GM19452 (cell line): ENCODE measurements around the gene TNFRSF9.
"Not testable (repeated sequence)": the region's sequence is repeated elsewhere in the genome, so short reads cannot be mapped to it uniquely, and the experiment has no call there.

Experiments used
- ATAC-seq: cut with Tn5 transposase; IDR thresholded peaks from one replicate; pipeline ENCODE4 v1.9.1; 2021; ENCODE audit not compliant: unreplicated experiment

The TNFRSF9 gene

GRCh38 chr1:7961216-7962013 lies 20.8 kb upstream of the TNFRSF9 start, which contains the start of gene PARK7:
Gene PARK7 (plus strand): TSS chr1:7961711. CDS start chr1:7962786, 1,075 bp downstream.
- peak; percentile 97 for ATAC-seq

DNA sequence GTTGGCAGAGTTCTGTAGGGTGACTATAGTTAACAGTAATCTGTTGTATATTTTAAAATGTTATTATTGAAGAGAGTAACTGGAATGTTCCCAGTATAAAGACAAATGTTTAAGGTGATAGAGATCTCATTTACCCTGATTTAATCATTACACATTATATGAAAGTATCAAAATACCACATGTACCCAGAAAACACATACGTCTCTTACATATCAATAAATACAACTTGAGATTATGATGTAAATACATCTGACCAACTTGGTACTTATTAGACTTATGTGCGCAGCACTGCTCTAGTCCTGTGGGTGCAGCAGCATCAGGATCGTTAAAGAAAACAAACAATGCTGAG lies 20.2 kb upstream of the TNFRSF9 start:
- ATAC-seq, result peak; percentile 24

DNA sequence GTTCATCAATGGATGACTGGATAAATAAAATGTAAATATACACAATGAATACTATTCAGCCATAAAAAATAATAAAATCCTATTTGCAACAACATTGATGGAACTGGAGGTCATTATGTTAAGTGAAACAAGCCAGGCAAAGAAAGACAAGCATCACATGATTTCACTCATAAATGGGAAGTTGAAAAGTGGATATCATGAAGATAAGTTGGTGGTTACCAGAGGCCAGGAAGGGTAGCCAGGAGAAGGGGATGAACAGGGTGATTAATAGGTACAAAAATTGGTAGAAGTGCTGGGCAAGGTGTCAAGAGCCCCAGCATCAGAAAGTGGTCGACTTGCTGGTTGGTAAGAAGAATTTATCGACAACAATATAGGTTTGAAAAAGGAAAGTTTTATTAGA lies 19.5 kb upstream of the TNFRSF9 start:
- no peak for ATAC-seq

GRCh38 chr1:7956218-7957032 lies 15.8 kb upstream of the TNFRSF9 start:
- no peak for ATAC-seq

DNA sequence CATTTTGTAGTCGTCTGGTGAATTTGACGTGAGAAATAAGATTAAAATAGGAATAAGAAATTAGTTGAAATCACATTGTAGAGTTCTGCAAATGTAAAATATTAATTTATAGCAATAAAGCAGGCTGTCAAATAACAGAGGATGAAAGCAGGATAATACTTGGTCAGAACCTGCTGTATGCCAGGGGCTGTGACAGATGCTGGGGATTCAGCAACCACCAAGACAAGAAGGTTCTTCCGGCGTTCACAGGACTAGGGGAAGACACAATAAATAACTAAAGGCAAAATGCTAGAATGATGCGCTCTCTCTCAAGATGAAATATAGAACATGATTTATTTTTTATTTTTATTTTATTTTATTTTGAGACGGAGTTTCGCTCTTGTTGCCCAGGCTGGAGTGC lies 14.0 kb upstream of the TNFRSF9 start:
- no peak for ATAC-seq

DNA sequence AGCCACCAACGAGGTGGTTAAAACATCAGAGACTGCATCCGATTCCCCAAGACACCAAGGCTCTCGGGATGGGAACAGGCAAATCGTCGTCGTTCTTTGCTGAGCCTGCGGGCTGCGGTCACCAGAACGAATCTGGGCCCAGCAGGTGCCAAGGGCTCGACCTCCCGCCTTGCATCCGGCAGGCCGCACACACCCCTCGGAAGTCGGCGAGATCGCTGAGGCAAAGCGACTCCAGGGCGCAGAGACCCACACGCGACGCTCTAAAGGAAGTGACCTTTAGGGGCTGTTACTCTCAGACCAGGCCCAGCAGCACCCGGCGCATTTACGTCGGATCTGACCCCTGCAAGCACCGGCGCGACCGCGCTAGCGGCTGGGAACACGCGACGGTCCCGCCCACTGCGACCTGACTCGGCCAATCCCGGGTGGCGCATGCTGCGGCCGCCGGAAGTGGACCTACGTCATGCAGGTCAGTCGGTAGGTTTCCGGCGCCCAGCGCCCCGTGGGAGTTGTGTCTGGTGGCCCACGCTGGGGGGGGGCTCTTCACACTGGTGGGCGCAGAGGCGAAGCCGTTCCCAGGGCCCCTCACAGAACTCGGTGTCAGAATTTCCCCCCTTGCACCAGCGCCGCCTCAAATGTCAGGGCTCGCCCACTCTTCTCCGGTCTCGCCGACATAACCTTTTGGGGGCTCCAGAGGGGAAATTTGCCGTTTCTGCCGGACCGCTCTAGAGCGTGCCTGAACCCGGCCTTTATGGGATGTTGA lies 13.4 kb upstream of the TNFRSF9 start:
- peak; percentile 98 for ATAC-seq

GRCh38 chr1:7952791-7953190 lies 12.2 kb upstream of the TNFRSF9 start:
- ATAC-seq, result not testable (repeated sequence)

DNA sequence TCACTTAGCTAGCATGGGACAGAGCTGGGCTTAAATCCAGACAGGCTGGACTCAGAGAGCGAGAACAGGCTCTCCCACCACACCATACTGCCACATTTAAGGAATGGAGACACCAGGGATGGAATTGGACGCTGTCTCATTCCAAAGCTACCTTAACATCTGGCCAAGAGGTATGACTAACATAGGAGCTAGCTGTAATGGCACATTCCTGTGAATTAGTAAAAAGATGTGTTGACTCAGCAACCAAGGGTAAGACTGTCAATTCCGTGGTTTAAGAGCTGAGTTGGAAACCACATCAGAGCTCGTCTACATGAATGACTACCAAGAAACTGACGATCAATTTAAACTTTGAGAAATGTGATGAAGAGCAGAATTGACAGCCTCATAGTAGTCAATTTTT lies 8.3 kb upstream of the TNFRSF9 start:
- ATAC-seq, result no peak

DNA sequence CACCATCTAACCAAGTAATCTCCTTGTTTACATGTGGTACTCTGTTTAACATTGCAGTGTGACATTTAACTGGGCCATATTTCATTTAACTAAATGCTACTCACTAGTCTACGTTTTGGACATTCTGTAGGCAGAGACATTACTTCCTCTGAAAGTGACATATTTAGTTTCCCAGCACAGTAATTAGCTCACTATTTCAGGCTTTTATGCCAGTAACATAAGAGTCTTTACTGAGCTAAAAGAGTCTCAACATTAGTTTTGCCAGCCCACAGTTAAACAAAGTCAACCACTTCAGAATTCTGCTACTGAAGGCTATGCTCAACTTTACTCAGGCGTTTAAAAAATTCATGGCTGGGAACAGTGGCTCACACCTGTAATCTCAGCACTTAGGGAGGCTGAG lies 2.6 kb upstream of the TNFRSF9 start:
- no peak for ATAC-seq

GRCh38 chr1:7942214-7942921 lies 1.7 kb upstream of the TNFRSF9 start:
- ATAC-seq, result no peak

DNA sequence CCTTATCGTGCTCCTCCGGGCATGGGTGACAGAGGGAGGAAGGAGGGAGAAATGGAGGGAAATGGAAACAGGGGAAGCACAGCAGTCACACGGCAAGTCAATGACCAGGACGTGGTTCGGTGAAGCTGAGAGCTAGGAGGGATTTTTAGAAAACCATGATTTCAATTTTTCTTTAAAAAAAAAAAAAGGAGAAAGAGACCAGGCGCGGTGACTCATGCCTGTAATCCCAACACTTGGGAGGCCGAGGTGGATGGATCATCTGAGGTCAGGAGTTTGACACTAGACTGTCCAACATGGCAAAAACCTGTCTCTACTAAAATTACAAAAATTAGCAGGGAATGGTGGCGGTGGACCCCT lies 776 bp upstream of the TNFRSF9 start:
- no peak for ATAC-seq

GRCh38 chr1:7940034-7940433 lies 605 bp downstream of the TNFRSF9 start:
- ATAC-seq, result no peak

DNA sequence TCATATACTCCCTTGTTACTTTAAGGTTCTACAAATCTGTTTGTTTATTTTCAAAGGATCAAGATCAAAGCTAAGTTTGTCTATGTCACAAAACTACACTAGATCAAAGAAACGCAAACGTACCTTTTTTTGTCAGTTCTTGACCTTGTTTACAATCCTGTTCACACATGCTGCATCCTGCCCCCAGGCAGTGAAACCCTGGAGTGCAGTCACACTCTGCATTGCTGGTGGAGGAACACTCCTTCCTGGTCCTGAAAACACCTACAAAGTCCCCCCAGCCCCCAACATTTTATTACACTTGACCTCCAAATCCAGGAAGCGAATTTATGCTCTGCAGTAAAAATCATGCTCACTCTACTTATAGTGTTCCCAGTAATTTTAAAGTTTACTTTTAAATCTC lies 2.6 kb downstream of the TNFRSF9 start:
- ATAC-seq, result no peak

- ATAC-seq, result no peak
These were observed 8.0 kb downstream of the TNFRSF9 start for GRCh38 chr1:7932524-7933138.

DNA sequence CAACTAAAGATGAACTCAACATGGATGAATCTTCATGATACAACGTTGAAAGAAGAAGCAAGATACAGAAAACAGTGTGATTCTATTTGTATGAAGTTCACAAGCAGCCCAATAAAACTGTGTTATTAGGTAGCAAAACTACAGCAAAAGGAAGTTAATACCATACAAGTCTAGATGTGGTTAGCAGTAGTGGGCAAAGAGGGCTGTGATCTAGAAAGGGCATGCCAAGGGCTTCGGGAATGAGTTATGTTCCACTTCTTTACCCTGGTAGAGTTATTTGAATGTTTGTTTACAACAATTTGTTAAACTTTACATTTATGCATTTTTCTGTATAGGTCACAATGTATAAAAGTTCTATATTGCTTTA lies 9.2 kb downstream of the TNFRSF9 start:
- ATAC-seq, result no peak

DNA sequence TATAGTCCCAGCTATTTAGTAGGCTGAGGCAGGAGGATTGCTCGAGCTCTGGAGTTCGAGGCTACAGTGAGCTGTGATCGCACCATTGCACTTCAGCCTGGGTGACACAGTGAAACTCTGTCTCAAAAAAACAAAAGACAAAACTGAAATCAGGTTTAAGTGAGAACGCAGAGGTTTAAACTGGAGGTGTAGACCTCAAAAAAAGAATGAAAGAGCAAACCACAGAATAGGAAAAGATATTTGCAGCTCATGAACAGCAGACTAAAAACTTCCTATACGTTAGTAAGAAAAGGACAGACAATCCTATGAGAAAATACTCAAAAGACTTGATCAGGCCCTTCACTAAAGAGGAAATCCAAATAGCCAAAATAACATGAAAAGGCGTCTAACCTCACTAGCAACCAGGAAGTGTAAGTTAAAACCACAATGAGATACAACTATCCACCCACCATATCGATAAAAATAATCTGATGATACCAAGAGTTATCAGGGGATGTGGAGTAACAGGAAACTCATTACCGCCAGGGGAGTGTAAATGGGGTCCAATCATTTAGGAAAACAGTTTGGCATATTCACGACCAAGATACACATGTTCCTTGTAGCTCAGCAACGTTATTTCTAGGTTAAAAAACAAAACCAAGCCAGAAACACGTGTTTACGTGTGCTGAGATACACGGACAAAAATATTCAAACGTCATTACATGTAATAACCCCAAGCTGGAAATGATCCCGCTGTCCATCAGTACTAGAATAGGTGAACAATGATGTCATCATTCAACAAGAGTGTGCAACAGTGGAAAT lies 9.8 kb downstream of the TNFRSF9 start:
- ATAC-seq, result no peak

- ATAC-seq, result no peak
These were observed 11.0 kb downstream of the TNFRSF9 start for GRCh38 chr1:7929637-7930036.

- ATAC-seq, result no peak
These were observed 12.4 kb downstream of the TNFRSF9 start for GRCh38 chr1:7928247-7928646.

DNA sequence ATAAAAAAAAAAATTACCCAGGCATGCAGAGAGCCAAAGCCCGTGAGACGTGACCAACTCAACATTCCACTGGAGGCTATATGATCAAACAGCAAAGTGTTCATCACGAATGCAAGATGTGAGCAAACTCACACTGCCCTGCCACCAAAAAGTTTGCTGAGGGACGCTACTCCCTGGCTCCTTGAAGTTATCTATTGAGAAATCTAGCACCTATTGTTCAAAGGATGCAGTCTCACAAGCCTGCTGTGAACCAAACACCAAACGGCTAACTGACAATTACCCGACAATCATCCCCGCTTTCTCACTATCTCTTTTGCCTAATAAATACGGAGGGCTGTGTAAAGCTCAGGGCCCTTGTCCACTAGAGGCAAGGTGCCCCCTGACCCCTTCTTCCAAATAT lies 13.6 kb downstream of the TNFRSF9 start:
- ATAC-seq, result not testable (repeated sequence)

GRCh38 chr1:7922301-7922700 lies 18.3 kb downstream of the TNFRSF9 start:
- ATAC-seq, result no peak
